Measurements from ENCODE around the gene ERO1B.

Gene ERO1B

GRCh38 chr1:236207569-236207968, 74.2 kb downstream of the ERO1B start:
- TF ChIP-seq NFIC (IDR thresholded peaks at IDR 0.05) (no peak), FOXM1 (IDR thresholded peaks at IDR 0.05; ENCODE audit: borderline replicate concordance, low read depth) (no peak), EP300 (IDR thresholded peaks at IDR 0.05; ENCODE audit: borderline replicate concordance) (no peak), RAD21 (IDR thresholded peaks at IDR 0.05; ENCODE audit: low read depth) (no peak), USF1 (IDR thresholded peaks at IDR 0.05) (no peak), YY1 (IDR thresholded peaks at IDR 0.05; ENCODE audit: low read depth) (no peak), REST (IDR thresholded peaks at IDR 0.05; ENCODE audit: low read depth) (no peak), TEAD4 (IDR thresholded peaks at IDR 0.05) (no peak), CEBPB (IDR thresholded peaks at IDR 0.05) (no peak), CREB1 (IDR thresholded peaks at IDR 0.05; ENCODE audit: low read depth) (no peak), TCF12 (IDR thresholded peaks at IDR 0.05; ENCODE audit: low read depth) (no peak), EGR1 (IDR thresholded peaks at IDR 0.05) (no peak), ZBTB7A (IDR thresholded peaks at IDR 0.05; ENCODE audit: low read depth) (no peak), MAX (IDR thresholded peaks at IDR 0.05) (no peak), TAF1 (IDR thresholded peaks at IDR 0.05; ENCODE audit: low read depth) (no peak)

- TF ChIP-seq NFIC (IDR thresholded peaks at IDR 0.05) (no peak), TCF12 (IDR thresholded peaks at IDR 0.05; ENCODE audit: low read depth) (no peak), CEBPB (IDR thresholded peaks at IDR 0.05) (no peak), USF1 (IDR thresholded peaks at IDR 0.05) (no peak), FOXM1 (IDR thresholded peaks at IDR 0.05; ENCODE audit: borderline replicate concordance, low read depth) (no peak)
Measured at GRCh38 chr1:236207121-236207520, 74.6 kb downstream of the ERO1B start.

GRCh38 chr1:236206548-236206947, 75.2 kb downstream of the ERO1B start:
- no peak for TF ChIP-seq EP300 (IDR thresholded peaks at IDR 0.05; ENCODE audit: borderline replicate concordance)
- TF ChIP-seq ZBTB7A (IDR thresholded peaks at IDR 0.05; ENCODE audit: low read depth) = no peak
- no peak for TF ChIP-seq USF1 (IDR thresholded peaks at IDR 0.05)
- no peak for TF ChIP-seq MAX (IDR thresholded peaks at IDR 0.05)
- no peak for TF ChIP-seq FOXM1 (IDR thresholded peaks at IDR 0.05; ENCODE audit: borderline replicate concordance, low read depth)
- no peak for TF ChIP-seq CEBPB (IDR thresholded peaks at IDR 0.05)
- TF ChIP-seq REST (IDR thresholded peaks at IDR 0.05; ENCODE audit: low read depth) = no peak
- TF ChIP-seq CREB1 (IDR thresholded peaks at IDR 0.05; ENCODE audit: low read depth) = no peak
- TF ChIP-seq RAD21 (IDR thresholded peaks at IDR 0.05; ENCODE audit: low read depth) = no peak
- no peak for TF ChIP-seq TEAD4 (IDR thresholded peaks at IDR 0.05)
- TF ChIP-seq NFIC (IDR thresholded peaks at IDR 0.05) = no peak
- TF ChIP-seq YY1 (IDR thresholded peaks at IDR 0.05; ENCODE audit: low read depth) = no peak
- no peak for TF ChIP-seq EGR1 (IDR thresholded peaks at IDR 0.05)
- TF ChIP-seq TAF1 (IDR thresholded peaks at IDR 0.05; ENCODE audit: low read depth) = no peak
- TF ChIP-seq TCF12 (IDR thresholded peaks at IDR 0.05; ENCODE audit: low read depth) = no peak

- no peak for TF ChIP-seq CEBPB (IDR thresholded peaks at IDR 0.05)
- no peak for TF ChIP-seq ZBTB7A (IDR thresholded peaks at IDR 0.05; ENCODE audit: low read depth)
- no peak for TF ChIP-seq EP300 (IDR thresholded peaks at IDR 0.05; ENCODE audit: borderline replicate concordance)
Measured at GRCh38 chr1:236204656-236205055, 77.1 kb downstream of the ERO1B start.

- no peak for TF ChIP-seq TCF12 (IDR thresholded peaks at IDR 0.05; ENCODE audit: low read depth)
- TF ChIP-seq FOXM1 (IDR thresholded peaks at IDR 0.05; ENCODE audit: borderline replicate concordance, low read depth) = no peak
- no peak for TF ChIP-seq YY1 (IDR thresholded peaks at IDR 0.05; ENCODE audit: low read depth)
- TF ChIP-seq TAF1 (IDR thresholded peaks at IDR 0.05; ENCODE audit: low read depth) = no peak
- no peak for TF ChIP-seq REST (IDR thresholded peaks at IDR 0.05; ENCODE audit: low read depth)
- TF ChIP-seq NFIC (IDR thresholded peaks at IDR 0.05) = no peak
- TF ChIP-seq CEBPB (IDR thresholded peaks at IDR 0.05) = no peak
- no peak for TF ChIP-seq EGR1 (IDR thresholded peaks at IDR 0.05)
- no peak for TF ChIP-seq ZBTB7A (IDR thresholded peaks at IDR 0.05; ENCODE audit: low read depth)
- no peak for TF ChIP-seq RAD21 (IDR thresholded peaks at IDR 0.05; ENCODE audit: low read depth)
- no peak for TF ChIP-seq TEAD4 (IDR thresholded peaks at IDR 0.05)
- no peak for TF ChIP-seq USF1 (IDR thresholded peaks at IDR 0.05)
- no peak for TF ChIP-seq EP300 (IDR thresholded peaks at IDR 0.05; ENCODE audit: borderline replicate concordance)
Measured at GRCh38 chr1:236204039-236204438, 77.7 kb downstream of the ERO1B start.

Measured in Ishikawa (cell line).